Measurements from ENCODE around the gene NTRK2.

- TF ChIP-seq EZH2 (IDR thresholded peaks at IDR 0.05; ENCODE audit: borderline replicate concordance, low read length) = no peak
- no peak for TF ChIP-seq CTCF (conservative IDR thresholded peaks at IDR 0.05 in 1 of 2, IDR thresholded peaks at IDR 0.05 in 1 of 2; ENCODE audit: extremely low read depth in 1 of 2, insufficient read depth in 1 of 2, low read depth in 1 of 2, low read length in 2 of 2)
Measured at GRCh38 chr9:84742261-84742660, 72.7 kb downstream of the NTRK2 start.

Measured in mammary epithelial cell (primary cell).